Kidney (tissue), 14 donors: ENCODE results near the gene CAMKMT. TPM values are rescaled to one million over a fixed set of nuclear protein-coding genes. Genes with fewer than 3 reads are reported as not detected.

Source experiments
- DNase-seq, 5 donors: peaks; one replicate each; pipeline ENCODE4 v3.0.0-alpha.2; 2013 to 2020
- FAIRE-seq: peaks from 2 replicates; lab custom pipeline; 2012; peaks lifted over from hg19 to GRCh38; lab: Jason Lieb, UNC
- H3K27ac ChIP-seq, 2 donors: one replicate each; pipeline ENCODE4 v1.7.0; 2013; ENCODE audit warnings: low read depth in 2 of 2, low read length in 2 of 2, inconsistent platforms in 1 of 2
- H3K27me3 ChIP-seq: one replicate; pipeline ENCODE4 v1.7.1; 2013; ENCODE audit warnings: low read length, inconsistent platforms; ENCODE audit not compliant: control insufficient read depth, insufficient read depth
- H3K36me3 ChIP-seq, 3 donors: one replicate each; pipeline versions ENCODE4 v1.7.0 to v1.7.1; 2013; ENCODE audit warnings: low read length in 3 of 3, control low read depth in 1 of 3, inconsistent platforms in 1 of 3; ENCODE audit not compliant: insufficient read depth in 3 of 3, control insufficient read depth in 2 of 3
- H3K4me1 ChIP-seq, 3 donors: one replicate each; pipeline versions ENCODE4 v1.7.0 to v1.7.1; 2013; ENCODE audit warnings: low read length in 3 of 3, inconsistent platforms in 1 of 3, low read depth in 1 of 3; ENCODE audit not compliant: control insufficient read depth in 2 of 3, insufficient read depth in 2 of 3
- H3K4me3 ChIP-seq, 3 donors: one replicate each; pipeline versions ENCODE4 v1.7.0 to v1.8.1; 2013; ENCODE audit warnings: low read length in 3 of 3, control low read depth in 1 of 3, inconsistent platforms in 1 of 3
- H3K9ac ChIP-seq, 3 donors: one replicate each; pipeline versions ENCODE4 v1.7.0 to v1.7.1; 2013; ENCODE audit warnings: low read length in 3 of 3, control low read depth in 1 of 3, inconsistent platforms in 1 of 3
- H3K9me3 ChIP-seq, 3 donors: one replicate each; pipeline versions ENCODE4 v1.7.0 to v1.7.1; 2013; ENCODE audit warnings: low read length in 3 of 3, control low read depth in 1 of 3, inconsistent platforms in 1 of 3; ENCODE audit not compliant: control insufficient read depth in 2 of 3, insufficient read depth in 1 of 3
- intact Hi-C: fragments of 100-400 bp; cut with DNase I; formaldehyde crosslinking; loops from one replicate; pipeline ENCODE4 v1.11.1; 2022
- polyA plus RNA-seq: library from polyadenylated mRNA; stranded (reverse); fragments of 350-450 nt; fragmentation: Illumina TruSeq; extraction: RNeasy Lipid Tissue Mini Kit (QIAGEN cat#74804); gene quantifications from one replicate; pipeline ENCODE4 v1.2.3, GENCODE V29; 2014; ENCODE audit warnings: low read depth, low replicate concordance; ENCODE audit not compliant: insufficient read depth
- total RNA-seq: library from RNA; stranded (reverse); fragmentation: NEBNext Ultra II Directional; extraction: Animal tissue kit (Norgen Biotek cat#: 25700); gene quantifications from one replicate; pipeline ENCODE4 v1.2.1, GENCODE V29; 2021
- TF ChIP-seq, protein P1 (sequence below): IDR thresholded peaks from 3 replicates; pipeline ENCODE4 v1.5.1; 2012; ENCODE audit warnings: mild to moderate bottlenecking, moderate library complexity, borderline replicate concordance; ENCODE audit not compliant: insufficient read depth; ENCODE audit errors: extremely low read depth
- donor health status: control.
- donor health status: control.
- donor health status: control.
- donor health status: control.
- donor health status: control.
- donor health status: DM: yes; HTN: yes; CAD: no.
- donor health status: Normal renal cell carcinoma (clear cell type).

The CAMKMT gene
- total and polyA plus RNA-seq, 2 donors from 2014 or later: 9.9 to 14.5 TPM

DNA sequence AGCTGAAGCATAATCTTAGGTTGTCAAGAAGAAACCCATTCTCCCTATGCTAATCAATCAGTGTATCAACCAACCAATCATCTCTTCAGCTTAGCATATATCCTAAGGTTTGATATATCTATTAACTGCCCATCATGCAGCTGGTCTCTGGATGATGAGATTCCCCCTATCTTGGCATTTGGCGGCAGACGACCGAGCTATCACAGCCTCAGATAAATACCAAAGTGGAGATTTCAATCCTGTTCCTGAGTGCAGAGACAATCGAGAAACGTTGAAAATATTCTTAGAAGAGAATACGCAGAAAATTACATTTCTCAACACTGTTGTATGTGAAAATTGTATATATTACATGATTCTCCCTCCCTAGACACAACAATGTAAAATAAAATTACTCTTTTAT, 320.7 kb downstream of the CAMKMT start:
- TF ChIP-seq, protein P1, sequence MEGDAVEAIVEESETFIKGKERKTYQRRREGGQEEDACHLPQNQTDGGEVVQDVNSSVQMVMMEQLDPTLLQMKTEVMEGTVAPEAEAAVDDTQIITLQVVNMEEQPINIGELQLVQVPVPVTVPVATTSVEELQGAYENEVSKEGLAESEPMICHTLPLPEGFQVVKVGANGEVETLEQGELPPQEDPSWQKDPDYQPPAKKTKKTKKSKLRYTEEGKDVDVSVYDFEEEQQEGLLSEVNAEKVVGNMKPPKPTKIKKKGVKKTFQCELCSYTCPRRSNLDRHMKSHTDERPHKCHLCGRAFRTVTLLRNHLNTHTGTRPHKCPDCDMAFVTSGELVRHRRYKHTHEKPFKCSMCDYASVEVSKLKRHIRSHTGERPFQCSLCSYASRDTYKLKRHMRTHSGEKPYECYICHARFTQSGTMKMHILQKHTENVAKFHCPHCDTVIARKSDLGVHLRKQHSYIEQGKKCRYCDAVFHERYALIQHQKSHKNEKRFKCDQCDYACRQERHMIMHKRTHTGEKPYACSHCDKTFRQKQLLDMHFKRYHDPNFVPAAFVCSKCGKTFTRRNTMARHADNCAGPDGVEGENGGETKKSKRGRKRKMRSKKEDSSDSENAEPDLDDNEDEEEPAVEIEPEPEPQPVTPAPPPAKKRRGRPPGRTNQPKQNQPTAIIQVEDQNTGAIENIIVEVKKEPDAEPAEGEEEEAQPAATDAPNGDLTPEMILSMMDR: no peak
- Histone ChIP-seq H3K27ac (no peak overlapping the region), H3K9ac (no peak overlapping the region), H3K4me1 (no peaks in the 10 kb centered on the region), H3K9me3 (no peaks in the 10 kb centered on the region), H3K4me3 (no peak overlapping the region), H3K36me3 (no peaks in the 10 kb centered on the region), H3K27me3 (no peaks in the 10 kb centered on the region)
- intact Hi-C loops: no loop called here
- DNase-seq (no peak), FAIRE-seq (no peak)

DNA sequence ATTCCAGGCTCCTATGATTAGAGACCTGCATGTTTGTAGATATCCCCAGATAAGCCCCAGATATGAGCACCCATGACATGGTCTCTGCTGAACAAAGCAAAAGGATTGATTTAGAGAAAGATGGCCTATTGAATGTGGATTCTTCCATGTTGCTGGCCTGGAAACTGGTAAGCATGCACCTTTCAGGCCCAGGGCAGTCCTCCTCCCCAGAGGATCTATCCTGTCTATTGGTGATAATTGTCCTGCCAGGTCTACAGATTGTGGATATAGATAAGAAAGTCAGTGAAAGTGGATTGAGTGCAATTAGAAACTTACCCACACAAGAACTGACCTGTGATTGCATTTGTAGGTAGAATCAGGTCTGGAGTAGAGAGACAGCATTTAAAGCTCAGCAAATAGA, 322.8 kb downstream of the CAMKMT start:
- FAIRE-seq: no peak
- TF ChIP-seq, protein P1: no peak
- intact Hi-C loops: no loop called here

DNA sequence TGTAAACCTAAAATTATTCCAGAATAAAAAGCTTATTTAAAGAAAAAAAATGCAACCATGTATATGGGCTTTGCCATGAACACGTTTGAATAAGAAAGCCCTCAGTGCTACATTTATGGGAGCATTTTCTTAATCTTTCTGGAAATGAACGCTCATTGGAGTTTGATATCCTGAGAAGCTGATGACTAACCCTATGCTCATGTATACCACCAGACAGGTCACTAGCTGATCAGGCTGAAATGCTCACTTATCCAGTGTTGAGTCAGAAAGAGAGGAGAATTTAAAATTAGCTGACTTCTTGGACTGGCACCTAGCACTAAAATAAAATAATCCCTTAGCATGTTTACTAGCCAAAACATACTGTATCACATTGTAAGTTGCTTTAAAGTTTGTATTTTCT, 324.8 kb downstream of the CAMKMT start:
- no peak for FAIRE-seq
- H3K27me3 ChIP-seq: no peaks in the 10 kb centered on the region
- no peak overlapping the region for H3K4me3 ChIP-seq
- H3K9me3 ChIP-seq: no peaks in the 10 kb centered on the region
- H3K4me1 ChIP-seq: no peaks in the 10 kb centered on the region
- intact Hi-C loops: no loop called here
- TF ChIP-seq, protein P1: no peak
- no peak overlapping the region for H3K9ac ChIP-seq
- H3K27ac ChIP-seq: no peak overlapping the region
- H3K36me3 ChIP-seq: no peaks in the 10 kb centered on the region
- DNase-seq: no peak

More for the DNA sequence above, 322.8 kb downstream of the CAMKMT start:
- no peak for DNase-seq
- H3K9me3 ChIP-seq: no peaks in the 10 kb centered on the region
- no peak overlapping the region for H3K4me3 ChIP-seq
- H3K36me3 ChIP-seq: no peaks in the 10 kb centered on the region
- H3K4me1 ChIP-seq: no peaks in the 10 kb centered on the region
- no peak overlapping the region for H3K9ac ChIP-seq
- H3K27ac ChIP-seq: no peak overlapping the region
- no peaks in the 10 kb centered on the region for H3K27me3 ChIP-seq
